Kidney (tissue), 14 donors: ENCODE data around the gene ABHD17A. TPM values are rescaled to one million over a fixed set of nuclear protein-coding genes. Genes with fewer than 3 reads are reported as not detected.

ENCODE experiments used
- DNase-seq, 5 donors: peaks; one replicate each; pipeline ENCODE4 v3.0.0-alpha.2; 2013 to 2020
- FAIRE-seq: peaks from 2 replicates; lab custom pipeline; 2012; peaks lifted over from hg19 to GRCh38; lab: Jason Lieb, UNC
- H3K27ac ChIP-seq, 2 donors: one replicate each; pipeline ENCODE4 v1.7.0; 2013; ENCODE audit warnings: low read depth in 2 of 2, low read length in 2 of 2, inconsistent platforms in 1 of 2
- H3K27me3 ChIP-seq: one replicate; pipeline ENCODE4 v1.7.1; 2013; ENCODE audit warnings: low read length, inconsistent platforms; ENCODE audit not compliant: control insufficient read depth, insufficient read depth
- H3K36me3 ChIP-seq, 3 donors: one replicate each; pipeline versions ENCODE4 v1.7.0 to v1.7.1; 2013; ENCODE audit warnings: low read length in 3 of 3, control low read depth in 1 of 3, inconsistent platforms in 1 of 3; ENCODE audit not compliant: insufficient read depth in 3 of 3, control insufficient read depth in 2 of 3
- H3K4me1 ChIP-seq, 3 donors: one replicate each; pipeline versions ENCODE4 v1.7.0 to v1.7.1; 2013; ENCODE audit warnings: low read length in 3 of 3, inconsistent platforms in 1 of 3, low read depth in 1 of 3; ENCODE audit not compliant: control insufficient read depth in 2 of 3, insufficient read depth in 2 of 3
- H3K4me3 ChIP-seq, 3 donors: one replicate each; pipeline versions ENCODE4 v1.7.0 to v1.8.1; 2013; ENCODE audit warnings: low read length in 3 of 3, control low read depth in 1 of 3, inconsistent platforms in 1 of 3
- H3K9ac ChIP-seq, 3 donors: one replicate each; pipeline versions ENCODE4 v1.7.0 to v1.7.1; 2013; ENCODE audit warnings: low read length in 3 of 3, control low read depth in 1 of 3, inconsistent platforms in 1 of 3
- H3K9me3 ChIP-seq, 3 donors: one replicate each; pipeline versions ENCODE4 v1.7.0 to v1.7.1; 2013; ENCODE audit warnings: low read length in 3 of 3, control low read depth in 1 of 3, inconsistent platforms in 1 of 3; ENCODE audit not compliant: control insufficient read depth in 2 of 3, insufficient read depth in 1 of 3
- CTCF ChIP-seq: IDR thresholded peaks from 3 replicates; pipeline ENCODE4 v1.5.1; 2012; ENCODE audit warnings: mild to moderate bottlenecking, moderate library complexity, borderline replicate concordance; ENCODE audit not compliant: insufficient read depth; ENCODE audit errors: extremely low read depth
- intact Hi-C: fragments of 100-400 bp; cut with DNase I; formaldehyde crosslinking; loops from one replicate; pipeline ENCODE4 v1.11.1; 2022
- polyA plus RNA-seq: library from polyadenylated mRNA; stranded (reverse); fragments of 350-450 nt; fragmentation: Illumina TruSeq; extraction: RNeasy Lipid Tissue Mini Kit (QIAGEN cat#74804); gene quantifications from one replicate; pipeline ENCODE4 v1.2.3, GENCODE V29; 2014; ENCODE audit warnings: low read depth, low replicate concordance; ENCODE audit not compliant: insufficient read depth
- total RNA-seq: library from RNA; stranded (reverse); fragmentation: NEBNext Ultra II Directional; extraction: Animal tissue kit (Norgen Biotek cat#: 25700); gene quantifications from one replicate; pipeline ENCODE4 v1.2.1, GENCODE V29; 2021
- donor health status: control.
- donor health status: control.
- donor health status: control.
- donor health status: control.
- donor health status: control.
- donor health status: DM: yes; HTN: yes; CAD: no.
- donor health status: Normal renal cell carcinoma (clear cell type).

ABHD17A gene
- total and polyA plus RNA-seq, 2 donors from 2014 or later = 63.8 to 65.1 TPM

DNA sequence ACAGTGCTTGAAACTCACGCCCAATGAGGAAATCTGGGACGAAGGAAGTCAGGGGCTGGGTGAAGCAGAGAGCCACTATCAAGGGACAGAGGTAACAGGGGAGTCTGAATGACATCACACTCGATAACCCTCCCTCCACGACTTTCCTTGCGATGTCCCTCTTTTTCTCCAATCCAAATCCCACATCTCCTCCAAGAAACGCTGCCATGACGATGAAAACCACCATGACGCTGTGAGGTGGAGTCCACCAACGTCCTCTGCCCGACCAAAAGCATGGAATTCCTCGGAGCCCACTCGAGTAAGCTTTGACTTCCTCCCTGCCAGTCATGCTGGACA lies 38.0 kb downstream of the ABHD17A start:
- H3K9me3 ChIP-seq = no peaks in the 10 kb centered on the region
- no peak for TF ChIP-seq CTCF
- intact Hi-C loops = no loop called here
- FAIRE-seq = no peak
- peaks cover 0 to 36% (median 12%) of the 10 kb centered on the region in 3 donors for H3K4me1 ChIP-seq
- no peaks in the 10 kb centered on the region for H3K36me3 ChIP-seq
- no peak overlapping the region for H3K27ac ChIP-seq
- peak overlapping the region; percentile 75 to 88 (median 80) for H3K4me3 ChIP-seq
- peak overlapping the region; percentile 52 to 77 (median 61) for H3K9ac ChIP-seq
- no peaks in the 10 kb centered on the region for H3K27me3 ChIP-seq
- no peak for DNase-seq

DNA sequence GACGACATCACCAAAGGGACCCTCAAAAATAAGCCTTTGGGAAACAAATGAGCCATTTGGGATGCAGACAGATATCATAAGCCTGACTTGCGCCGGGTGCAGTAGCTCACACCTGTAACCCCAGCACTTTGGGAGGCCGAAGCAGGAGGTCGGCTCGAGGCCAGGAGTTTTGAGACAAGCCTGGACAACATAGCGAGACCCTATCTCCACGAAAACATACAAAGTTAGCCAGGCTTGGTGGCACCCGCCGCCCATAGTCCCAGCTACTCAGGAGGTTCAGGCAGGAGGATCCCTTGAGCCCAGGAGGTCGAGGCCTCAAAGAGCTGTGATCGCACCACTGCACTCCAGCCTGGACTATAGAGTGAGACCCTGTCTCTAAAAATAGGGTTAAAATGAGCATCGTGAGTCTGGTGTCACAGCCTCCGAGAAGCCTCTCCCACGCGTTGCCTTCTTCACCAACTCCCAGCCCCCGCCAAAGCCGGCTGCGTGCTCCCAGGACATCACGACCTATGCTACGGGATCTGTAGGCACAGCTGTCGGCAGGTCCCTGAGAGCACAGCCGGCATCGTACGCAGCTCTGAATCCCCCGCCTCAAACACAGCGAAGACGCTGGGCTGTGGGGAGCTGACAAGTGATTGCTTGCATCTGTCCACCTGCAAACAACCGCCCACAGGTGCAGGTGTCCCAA lies 38.6 kb downstream of the ABHD17A start:
- no peaks in the 10 kb centered on the region for H3K36me3 ChIP-seq
- peak overlapping the region in 2 of 3 donors; percentile 17 to 52 for H3K9ac ChIP-seq
- H3K27ac ChIP-seq = no peak overlapping the region
- FAIRE-seq (no peak), DNase-seq (peak in 2 of 5 donors; percentile 22 to 25)
- peak overlapping the region in 2 of 3 donors; percentile 75 to 88 for H3K4me3 ChIP-seq
- no peaks in the 10 kb centered on the region for H3K27me3 ChIP-seq
- no peaks in the 10 kb centered on the region for H3K9me3 ChIP-seq
- intact Hi-C loops = no loop called here
- TF ChIP-seq CTCF = no peak
- peaks cover 0 to 39% (median 12%) of the 10 kb centered on the region in 3 donors for H3K4me1 ChIP-seq

GRCh38 chr19:1845642-1846041 lies 39.7 kb downstream of the ABHD17A start:
- Histone ChIP-seq H3K27ac (no peak overlapping the region), H3K9me3 (no peaks in the 10 kb centered on the region), H3K9ac (no peak overlapping the region), H3K27me3 (no peaks in the 10 kb centered on the region), H3K4me3 (no peak overlapping the region), H3K4me1 (peaks cover 0 to 45% (median 12%) of the 10 kb centered on the region in 3 donors), H3K36me3 (no peaks in the 10 kb centered on the region)
- TF ChIP-seq CTCF = no peak
- FAIRE-seq (no peak), DNase-seq (peak in 1 of 5 donors; percentile 71)
- intact Hi-C loops = no loop called here
